Neutrophil (primary cell): ENCODE results near the gene COL6A6.

ENCODE experiments used
- H3K27ac ChIP-seq: fragments of 200-600 bp; sonication (generic); 2 replicates; pipeline ENCODE4 v1.5.1; 2016; ENCODE audit warnings: mild to moderate bottlenecking, moderate library complexity
- H3K27me3 ChIP-seq: fragments of 200-600 bp; sonication (generic); 2 replicates; pipeline ENCODE4 v1.6.0; 2016; ENCODE audit warnings: mild to moderate bottlenecking
- H3K36me3 ChIP-seq: fragments of 200-600 bp; sonication (generic); 2 replicates; pipeline ENCODE4 v1.5.1; 2017
- H3K4me1 ChIP-seq, 2 experiments: fragments of 200-600 bp in 1 of 2; sonication (generic) in 1 of 2; 1 replicate in 1 of 2; 2 replicates in 1 of 2; pipeline versions ENCODE4 v1.5.1 to v1.6.1; 2013 to 2016; ENCODE audit warnings: low read depth in 1 of 2, low read length in 1 of 2, mild to moderate bottlenecking in 1 of 2, moderate library complexity in 1 of 2; ENCODE audit not compliant: control insufficient read depth in 1 of 2, insufficient read depth in 1 of 2
- H3K4me3 ChIP-seq, 2 experiments: fragments of 200-600 bp in 1 of 2; sonication (generic) in 1 of 2; 1 replicate in 1 of 2; 2 replicates in 1 of 2; pipeline ENCODE4 v1.5.1; 2013 to 2016; ENCODE audit warnings: low read depth in 1 of 2, low read length in 1 of 2, mild to moderate bottlenecking in 1 of 2, moderate library complexity in 1 of 2
- H3K9me3 ChIP-seq: fragments of 200-600 bp; sonication (generic); 2 replicates; pipeline ENCODE4 v1.5.1; 2016
- TF ChIP-seq, protein P1 (sequence below): fragments of 200-600 bp; sonication (generic); IDR thresholded peaks from 2 replicates; pipeline ENCODE4 v1.5.1; 2016; ENCODE audit warnings: antibody characterized with exemption

The COL6A6 gene, protein sequence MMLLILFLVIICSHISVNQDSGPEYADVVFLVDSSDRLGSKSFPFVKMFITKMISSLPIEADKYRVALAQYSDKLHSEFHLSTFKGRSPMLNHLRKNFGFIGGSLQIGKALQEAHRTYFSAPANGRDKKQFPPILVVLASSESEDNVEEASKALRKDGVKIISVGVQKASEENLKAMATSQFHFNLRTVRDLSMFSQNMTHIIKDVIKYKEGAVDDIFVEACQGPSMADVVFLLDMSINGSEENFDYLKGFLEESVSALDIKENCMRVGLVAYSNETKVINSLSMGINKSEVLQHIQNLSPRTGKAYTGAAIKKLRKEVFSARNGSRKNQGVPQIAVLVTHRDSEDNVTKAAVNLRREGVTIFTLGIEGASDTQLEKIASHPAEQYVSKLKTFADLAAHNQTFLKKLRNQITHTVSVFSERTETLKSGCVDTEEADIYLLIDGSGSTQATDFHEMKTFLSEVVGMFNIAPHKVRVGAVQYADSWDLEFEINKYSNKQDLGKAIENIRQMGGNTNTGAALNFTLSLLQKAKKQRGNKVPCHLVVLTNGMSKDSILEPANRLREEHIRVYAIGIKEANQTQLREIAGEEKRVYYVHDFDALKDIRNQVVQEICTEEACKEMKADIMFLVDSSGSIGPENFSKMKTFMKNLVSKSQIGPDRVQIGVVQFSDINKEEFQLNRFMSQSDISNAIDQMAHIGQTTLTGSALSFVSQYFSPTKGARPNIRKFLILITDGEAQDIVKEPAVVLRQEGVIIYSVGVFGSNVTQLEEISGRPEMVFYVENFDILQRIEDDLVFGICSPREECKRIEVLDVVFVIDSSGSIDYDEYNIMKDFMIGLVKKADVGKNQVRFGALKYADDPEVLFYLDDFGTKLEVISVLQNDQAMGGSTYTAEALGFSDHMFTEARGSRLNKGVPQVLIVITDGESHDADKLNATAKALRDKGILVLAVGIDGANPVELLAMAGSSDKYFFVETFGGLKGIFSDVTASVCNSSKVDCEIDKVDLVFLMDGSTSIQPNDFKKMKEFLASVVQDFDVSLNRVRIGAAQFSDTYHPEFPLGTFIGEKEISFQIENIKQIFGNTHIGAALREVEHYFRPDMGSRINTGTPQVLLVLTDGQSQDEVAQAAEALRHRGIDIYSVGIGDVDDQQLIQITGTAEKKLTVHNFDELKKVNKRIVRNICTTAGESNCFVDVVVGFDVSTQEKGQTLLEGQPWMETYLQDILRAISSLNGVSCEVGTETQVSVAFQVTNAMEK (N-terminal part only)

DNA sequence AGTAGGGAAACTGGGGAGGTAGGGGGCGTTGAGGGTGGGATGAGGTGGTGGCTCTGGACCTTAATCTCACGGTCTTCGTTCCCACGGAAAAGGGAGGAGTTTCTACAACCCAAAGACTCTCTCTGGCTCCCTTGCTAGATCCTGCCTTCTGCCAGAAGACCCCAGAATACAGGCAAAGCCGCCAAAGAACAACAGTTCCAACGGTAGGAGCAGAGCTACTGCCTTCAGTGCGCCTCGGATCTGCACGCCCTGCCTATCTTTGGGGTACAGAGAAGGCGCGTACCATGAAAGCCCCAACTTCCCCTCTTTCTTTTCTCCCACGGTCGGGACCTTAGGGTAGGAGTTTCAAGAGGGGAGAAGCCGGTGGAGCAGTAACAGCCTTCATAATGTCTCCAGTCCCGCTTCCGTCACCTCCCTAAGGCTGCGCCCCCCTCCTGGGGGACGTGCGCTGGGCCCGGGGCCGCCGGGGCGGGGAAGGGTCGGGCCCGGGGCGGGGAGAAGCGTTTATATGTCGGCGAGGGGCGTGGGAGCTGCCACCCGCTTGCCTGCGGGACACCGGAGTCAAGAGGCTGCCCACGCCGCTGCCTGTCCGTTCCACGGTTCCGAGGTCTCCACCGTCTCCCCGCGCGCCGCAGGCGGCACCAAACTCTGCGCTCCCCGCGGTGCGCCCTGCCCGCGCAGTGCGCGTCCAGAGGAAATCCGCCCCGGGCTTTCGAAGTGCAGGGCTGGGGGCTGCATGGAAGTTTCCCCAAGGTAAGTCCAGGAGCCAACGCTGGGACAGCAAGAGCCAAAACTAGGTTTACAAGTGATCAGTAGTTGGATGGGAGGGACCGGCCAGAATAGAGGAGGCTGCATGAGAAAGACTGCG, at the start of gene COL6A6:
Gene COL6A6, plus strand, starts transcription at position 533 of the 868 bp plus-strand sequence. CDS start 43,188 bp downstream, outside the sequence.
- H3K27ac ChIP-seq, result no peak within 1 kb of the TSS
- no peaks in the 10 kb centered on the region for H3K9me3 ChIP-seq
- H3K36me3 ChIP-seq, result no peaks in the 10 kb centered on the region
- peaks cover 87% of the 10 kb centered on the region for H3K27me3 ChIP-seq
- no peak within 1 kb of the TSS for H3K4me3 ChIP-seq
- TF ChIP-seq, protein P1, sequence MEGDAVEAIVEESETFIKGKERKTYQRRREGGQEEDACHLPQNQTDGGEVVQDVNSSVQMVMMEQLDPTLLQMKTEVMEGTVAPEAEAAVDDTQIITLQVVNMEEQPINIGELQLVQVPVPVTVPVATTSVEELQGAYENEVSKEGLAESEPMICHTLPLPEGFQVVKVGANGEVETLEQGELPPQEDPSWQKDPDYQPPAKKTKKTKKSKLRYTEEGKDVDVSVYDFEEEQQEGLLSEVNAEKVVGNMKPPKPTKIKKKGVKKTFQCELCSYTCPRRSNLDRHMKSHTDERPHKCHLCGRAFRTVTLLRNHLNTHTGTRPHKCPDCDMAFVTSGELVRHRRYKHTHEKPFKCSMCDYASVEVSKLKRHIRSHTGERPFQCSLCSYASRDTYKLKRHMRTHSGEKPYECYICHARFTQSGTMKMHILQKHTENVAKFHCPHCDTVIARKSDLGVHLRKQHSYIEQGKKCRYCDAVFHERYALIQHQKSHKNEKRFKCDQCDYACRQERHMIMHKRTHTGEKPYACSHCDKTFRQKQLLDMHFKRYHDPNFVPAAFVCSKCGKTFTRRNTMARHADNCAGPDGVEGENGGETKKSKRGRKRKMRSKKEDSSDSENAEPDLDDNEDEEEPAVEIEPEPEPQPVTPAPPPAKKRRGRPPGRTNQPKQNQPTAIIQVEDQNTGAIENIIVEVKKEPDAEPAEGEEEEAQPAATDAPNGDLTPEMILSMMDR, result no peak
- H3K4me1 ChIP-seq, result no peaks in the 10 kb centered on the region

DNA sequence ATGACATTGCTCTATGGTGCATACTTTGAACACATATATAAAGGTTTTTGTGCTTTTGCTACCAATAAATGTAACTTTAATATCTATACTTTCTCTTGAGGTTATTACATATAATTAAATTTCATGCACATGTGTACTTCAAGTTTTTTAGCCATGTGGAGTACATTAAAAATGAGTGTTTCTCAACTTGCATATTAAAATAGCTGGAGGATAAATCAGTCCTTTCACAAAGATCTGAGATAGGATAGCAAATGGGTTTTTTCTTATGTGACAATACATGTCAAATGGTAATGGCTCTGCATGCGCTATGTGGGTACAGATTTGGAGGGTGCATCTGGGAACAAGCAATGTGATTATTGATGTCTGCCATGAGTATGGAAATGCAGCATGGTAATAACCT, 48.7 kb upstream of the COL6A6 start:
- no peaks in the 10 kb centered on the region for H3K4me1 ChIP-seq
- no peaks in the 10 kb centered on the region for H3K36me3 ChIP-seq
- H3K27ac ChIP-seq, result no peak overlapping the region
- H3K9me3 ChIP-seq, result no peaks in the 10 kb centered on the region
- no peak overlapping the region for H3K4me3 ChIP-seq
- H3K27me3 ChIP-seq, result no peaks in the 10 kb centered on the region
- TF ChIP-seq, protein P1, result no peak

DNA sequence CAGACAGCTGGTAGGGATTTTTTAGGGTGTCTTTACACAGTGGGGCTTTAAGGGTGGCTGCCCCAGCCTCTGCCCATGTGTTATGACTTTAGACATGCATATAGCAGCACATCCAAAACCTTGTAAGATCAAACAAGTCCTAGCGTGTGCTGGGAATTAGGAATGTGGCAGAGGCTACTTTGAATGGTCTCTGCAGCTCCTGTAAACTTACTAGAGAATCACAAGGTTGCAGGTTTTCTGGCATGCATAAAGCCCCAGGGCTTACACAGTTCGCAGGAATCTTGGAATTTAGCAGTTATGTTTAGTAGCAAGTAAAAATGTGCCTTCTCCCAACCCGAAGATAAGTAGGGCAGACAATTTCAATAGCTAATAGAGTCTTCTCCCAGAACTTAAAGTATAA, 46.9 kb upstream of the COL6A6 start:
- H3K27me3 ChIP-seq, result no peaks in the 10 kb centered on the region
- H3K9me3 ChIP-seq, result no peaks in the 10 kb centered on the region
- H3K4me1 ChIP-seq, result no peaks in the 10 kb centered on the region
- no peak overlapping the region for H3K27ac ChIP-seq
- H3K36me3 ChIP-seq, result no peaks in the 10 kb centered on the region
- H3K4me3 ChIP-seq, result no peak overlapping the region
- TF ChIP-seq, protein P1, result no peak

DNA sequence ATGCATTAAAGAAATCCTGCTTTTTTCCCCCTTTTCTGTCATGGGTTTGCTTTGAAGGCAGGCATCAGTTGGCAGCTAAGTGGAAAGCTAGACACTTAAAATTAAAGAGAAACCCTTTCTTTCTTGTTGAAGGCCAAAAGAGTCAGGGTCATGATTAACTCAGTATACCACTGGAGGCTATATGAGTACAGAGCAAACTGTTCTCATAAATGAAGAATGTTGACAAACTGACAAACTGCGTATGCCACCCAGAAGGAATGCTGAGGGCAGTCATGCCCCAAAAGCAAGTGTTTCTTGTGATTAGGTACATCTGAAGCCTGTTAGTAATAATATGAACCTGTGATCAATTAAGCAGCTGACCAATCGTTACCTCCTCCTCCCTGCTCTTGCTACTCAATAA, 43.6 kb upstream of the COL6A6 start:
- no peaks in the 10 kb centered on the region for H3K36me3 ChIP-seq
- TF ChIP-seq, protein P1, result no peak
- H3K4me3 ChIP-seq, result no peak overlapping the region

More for the DNA sequence above, 43.6 kb upstream of the COL6A6 start:
- no peaks in the 10 kb centered on the region for H3K4me1 ChIP-seq
- no peaks in the 10 kb centered on the region for H3K27me3 ChIP-seq
- H3K27ac ChIP-seq, result no peak overlapping the region
- no peaks in the 10 kb centered on the region for H3K9me3 ChIP-seq
